GM23338 (cell line): ENCODE measurements around the gene TBC1D19. TPM values are rescaled to one million over a fixed set of nuclear protein-coding genes. Genes with fewer than 3 reads are reported as not detected.

ENCODE experiments used
- ATAC-seq: fragments of 200-7000 bp; cut with Tn5 transposase; 3 replicates; pipeline ENCODE4 v1.9.1; 2020
- DNase-seq: peaks from one replicate; pipeline ENCODE4 v3.0.0-alpha.2; 2015; ENCODE audit warnings: low spot score
- H2AFZ ChIP-seq: fragments of 200-600 bp; sonication (generic); 2 replicates; pipeline ENCODE4 v1.8.0; 2016; ENCODE audit warnings: antibody characterized with exemption, mild to moderate bottlenecking, moderate library complexity
- H3F3A ChIP-seq: fragments of 200-600 bp; sonication (generic); replicated peaks from 2 replicates; pipeline ENCODE4 v1.8.0; 2017; ENCODE audit warnings: antibody characterized with exemption, mixed run types, low read depth
- H3K27ac ChIP-seq: fragments of 200-600 bp; sonication (generic); 2 replicates; pipeline ENCODE4 v1.6.1; 2016; ENCODE audit warnings: low read depth
- H3K27me3 ChIP-seq: fragments of 200-600 bp; sonication (generic); 2 replicates; pipeline ENCODE4 v1.8.0; 2016; ENCODE audit warnings: mild to moderate bottlenecking, mixed run types, moderate library complexity; ENCODE audit not compliant: insufficient read depth
- H3K36me3 ChIP-seq: fragments of 200-600 bp; sonication (generic); 2 replicates; pipeline ENCODE4 v1.8.0; 2016; ENCODE audit warnings: mild to moderate bottlenecking; ENCODE audit not compliant: insufficient read depth
- H3K4me1 ChIP-seq: fragments of 200-600 bp; sonication (generic); 2 replicates; pipeline ENCODE4 v1.8.0; 2016; ENCODE audit warnings: mild to moderate bottlenecking, moderate library complexity; ENCODE audit not compliant: insufficient read depth
- H3K4me2 ChIP-seq: fragments of 200-600 bp; sonication (generic); 2 replicates; pipeline ENCODE4 v1.7.1; 2017; ENCODE audit warnings: mixed run types
- H3K4me3 ChIP-seq: fragments of 200-600 bp; sonication (generic); 2 replicates; pipeline ENCODE4 v1.6.1; 2016; ENCODE audit warnings: mixed run types
- H3K79me2 ChIP-seq: fragments of 200-600 bp; sonication (generic); replicated peaks from 2 replicates; pipeline ENCODE4 v1.8.0; 2017; ENCODE audit warnings: mild to moderate bottlenecking; ENCODE audit not compliant: insufficient read depth
- H3K9me2 ChIP-seq: fragments of 200-600 bp; sonication (generic); 2 replicates; pipeline ENCODE4 v1.8.0; 2017; ENCODE audit not compliant: insufficient read depth
- H4K20me1 ChIP-seq: fragments of 200-600 bp; sonication (generic); replicated peaks from 2 replicates; pipeline ENCODE4 v1.8.0; 2017; ENCODE audit warnings: mild to moderate bottlenecking; ENCODE audit not compliant: insufficient read depth
- H3K27ac Mint-ChIP-seq: 2 replicates; pipeline ENCODE4 v1.8.0; 2020; ENCODE audit warnings: inconsistent platforms, mild to moderate bottlenecking, moderate library complexity, mixed read lengths
- H3K27me3 Mint-ChIP-seq: 3 replicates; pipeline ENCODE4 v1.8.0; 2022; ENCODE audit warnings: low read depth, mild to moderate bottlenecking, moderate library complexity, mixed read lengths, inconsistent platforms; ENCODE audit not compliant: insufficient read depth, poor library complexity
- H3K36me3 Mint-ChIP-seq: 3 replicates; pipeline ENCODE4 v1.8.0; 2021; ENCODE audit warnings: low read depth, mild to moderate bottlenecking, inconsistent platforms, moderate library complexity, mixed read lengths
- H3K4me1 Mint-ChIP-seq: 3 replicates; pipeline ENCODE4 v1.8.0; 2020; ENCODE audit warnings: mild to moderate bottlenecking, inconsistent platforms, mixed read lengths
- H3K4me3 Mint-ChIP-seq: 3 replicates; pipeline ENCODE4 v1.8.0; 2021; ENCODE audit warnings: moderate library complexity, mild to moderate bottlenecking, inconsistent platforms, mixed read lengths
- H3K9me3 Mint-ChIP-seq: 3 replicates; pipeline ENCODE4 v1.8.0; 2020; ENCODE audit warnings: moderate library complexity, mild to moderate bottlenecking, inconsistent platforms, mixed read lengths
- CREB1 ChIP-seq: fragments of 250-450 bp; sonication (Bioruptor Pico); IDR thresholded peaks from 2 replicates; pipeline ENCODE4 v1.5.0; 2020; ENCODE audit warnings: low read depth, mild to moderate bottlenecking, moderate library complexity
- EZH2 ChIP-seq: fragments of 200-600 bp; sonication (generic); IDR thresholded peaks from one replicate; pipeline ENCODE4 v1.8.0; 2017; ENCODE audit warnings: antibody characterized with exemption, mild to moderate bottlenecking, low read depth; ENCODE audit not compliant: unreplicated experiment
- EZH2phosphoT487 ChIP-seq: fragments of 200-600 bp; sonication (generic); IDR thresholded peaks from one replicate; pipeline ENCODE4 v1.8.1; 2018; ENCODE audit warnings: antibody characterized with exemption; ENCODE audit not compliant: unreplicated experiment
- NANOG ChIP-seq: IDR thresholded peaks from 2 replicates; pipeline ENCODE4 v1.6.1; 2016; ENCODE audit warnings: antibody characterized with exemption, borderline replicate concordance
- POLR2AphosphoS5 ChIP-seq: IDR thresholded peaks from 2 replicates; pipeline ENCODE4 v1.6.1; 2016; ENCODE audit warnings: antibody characterized with exemption, low read depth
- STAT1 ChIP-seq: IDR thresholded peaks from one replicate; pipeline ENCODE4 v1.6.1; 2016; ENCODE audit warnings: antibody characterized with exemption; ENCODE audit not compliant: unreplicated experiment
- ZNF114 ChIP-seq: fragments of 250-450 bp; sonication (Bioruptor Pico); IDR thresholded peaks from 2 replicates; pipeline ENCODE4 v1.5.0; 2020; ENCODE audit warnings: mild to moderate bottlenecking, moderate library complexity
- ZNF331 ChIP-seq: fragments of 250-450 bp; sonication (Bioruptor Pico); IDR thresholded peaks from 2 replicates; pipeline ENCODE4 v1.5.0; 2020; ENCODE audit warnings: low read depth, mild to moderate bottlenecking, moderate library complexity
- ZNF462 ChIP-seq: fragments of 250-450 bp; sonication (Bioruptor Pico); IDR thresholded peaks from 2 replicates; pipeline ENCODE4 v1.5.0; 2020; ENCODE audit warnings: mild to moderate bottlenecking, moderate library complexity
- polyA plus RNA-seq: library from polyadenylated mRNA; unstranded; fragments of >200 nt; fragmentation: Nextera tagmentation; extraction: Ambion mirVana; gene quantifications from 2 replicates; pipeline ENCODE4 v1.2.1, GENCODE V29; 2016
- total RNA-seq: library from RNA; depleted of rRNA; stranded (reverse); fragments of >200 nt; shearing (Covaris generic); gene quantifications from 2 replicates; pipeline ENCODE4 v1.2.3, GENCODE V29; 2014
- TF ChIP-seq, protein P1 (sequence below), 2 experiments: fragments of 200-600 bp in 1 of 2; sonication (generic) in 1 of 2; conservative IDR thresholded peaks; 2 replicates each; pipeline versions ENCODE4 v1.5.1 to v1.6.1; 2016 to 2017; ENCODE audit warnings: antibody characterized with exemption in 2 of 2, low read depth in 2 of 2, mild to moderate bottlenecking in 2 of 2, moderate library complexity in 1 of 2

Gene TBC1D19
- total and polyA plus RNA-seq, 2 experiments from 2014 or later = 1.9 to 4.3 TPM

GRCh38 chr4:26594778-26595177 lies 10.9 kb downstream of the TBC1D19 start (continued):
- TF ChIP-seq, protein P1, sequence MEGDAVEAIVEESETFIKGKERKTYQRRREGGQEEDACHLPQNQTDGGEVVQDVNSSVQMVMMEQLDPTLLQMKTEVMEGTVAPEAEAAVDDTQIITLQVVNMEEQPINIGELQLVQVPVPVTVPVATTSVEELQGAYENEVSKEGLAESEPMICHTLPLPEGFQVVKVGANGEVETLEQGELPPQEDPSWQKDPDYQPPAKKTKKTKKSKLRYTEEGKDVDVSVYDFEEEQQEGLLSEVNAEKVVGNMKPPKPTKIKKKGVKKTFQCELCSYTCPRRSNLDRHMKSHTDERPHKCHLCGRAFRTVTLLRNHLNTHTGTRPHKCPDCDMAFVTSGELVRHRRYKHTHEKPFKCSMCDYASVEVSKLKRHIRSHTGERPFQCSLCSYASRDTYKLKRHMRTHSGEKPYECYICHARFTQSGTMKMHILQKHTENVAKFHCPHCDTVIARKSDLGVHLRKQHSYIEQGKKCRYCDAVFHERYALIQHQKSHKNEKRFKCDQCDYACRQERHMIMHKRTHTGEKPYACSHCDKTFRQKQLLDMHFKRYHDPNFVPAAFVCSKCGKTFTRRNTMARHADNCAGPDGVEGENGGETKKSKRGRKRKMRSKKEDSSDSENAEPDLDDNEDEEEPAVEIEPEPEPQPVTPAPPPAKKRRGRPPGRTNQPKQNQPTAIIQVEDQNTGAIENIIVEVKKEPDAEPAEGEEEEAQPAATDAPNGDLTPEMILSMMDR (conservative IDR thresholded peaks at IDR 0.05; ENCODE audit: low read depth in 2 of 2) = no peak

- H4K20me1 ChIP-seq = no peaks in the 10 kb centered on the region
- H3K36me3 ChIP-seq = no peaks in the 10 kb centered on the region
- Mint-ChIP-seq H3K4me3 (no peak overlapping the region), H3K27me3 (no peaks in the 10 kb centered on the region), H3K27ac (no peak overlapping the region), H3K36me3 (no peaks in the 10 kb centered on the region), H3K4me1 (no peaks in the 10 kb centered on the region), H3K9me3 (peaks cover 3% of the 10 kb centered on the region; the same call in 1 of the 3 replicates)
- ATAC-seq (no peak), DNase-seq (no peak)
- no peaks in the 10 kb centered on the region for H3K9me2 ChIP-seq
- H3K4me2 ChIP-seq = no peak overlapping the region
- no peak overlapping the region for H3K27ac ChIP-seq
- no peak overlapping the region for H3K4me3 ChIP-seq
- H3K79me2 ChIP-seq = no peaks in the 10 kb centered on the region
- TF ChIP-seq POLR2AphosphoS5 (no peak), EZH2 (no peak), ZNF114 (CRISPR knock-in tag) (no peak), STAT1 (no peak), NANOG (no peak), ZNF331 (CRISPR knock-in tag) (no peak)
- H2AFZ ChIP-seq = no peak overlapping the region
- no peaks in the 10 kb centered on the region for H3K4me1 ChIP-seq
- no peaks in the 10 kb centered on the region for H3K27me3 ChIP-seq
- H3F3A ChIP-seq = no peaks in the 10 kb centered on the region
Measured at GRCh38 chr4:26596843-26597242, 13.0 kb downstream of the TBC1D19 start.

DNA sequence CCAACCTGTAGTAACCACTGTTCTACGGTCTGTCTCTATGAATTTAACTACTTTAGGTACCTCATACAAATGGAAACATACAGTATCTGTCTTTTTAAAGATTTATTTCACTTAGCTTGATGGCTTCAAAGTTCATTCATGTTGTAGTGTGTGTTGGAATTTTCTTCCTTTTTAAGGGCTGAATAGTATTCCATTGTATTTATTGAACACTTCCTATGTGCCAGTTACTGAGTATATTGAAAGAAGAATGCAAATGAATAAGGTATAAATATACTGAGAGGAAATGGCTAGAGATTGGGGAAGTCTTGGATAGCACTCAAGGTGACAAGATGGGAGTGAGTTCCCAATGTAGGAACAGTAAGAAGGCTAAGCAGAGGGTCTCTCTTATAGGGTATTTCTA lies 17.3 kb downstream of the TBC1D19 start:
- peaks cover 3% of the 10 kb centered on the region; the same call in 1 of the 2 replicates for H3K9me2 ChIP-seq
- Mint-ChIP-seq H3K27ac (no peak overlapping the region), H3K36me3 (no peaks in the 10 kb centered on the region), H3K4me3 (no peak overlapping the region), H3K9me3 (no peaks in the 10 kb centered on the region), H3K4me1 (no peaks in the 10 kb centered on the region), H3K27me3 (no peaks in the 10 kb centered on the region)
- H4K20me1 ChIP-seq = no peaks in the 10 kb centered on the region
- H2AFZ ChIP-seq = no peak overlapping the region
- ATAC-seq (no peak), DNase-seq (no peak)
- no peaks in the 10 kb centered on the region for H3K79me2 ChIP-seq
- no peaks in the 10 kb centered on the region for H3K4me1 ChIP-seq
- no peaks in the 10 kb centered on the region for H3K36me3 ChIP-seq
- H3F3A ChIP-seq = no peaks in the 10 kb centered on the region
- H3K27ac ChIP-seq = no peak overlapping the region
- no peak overlapping the region for H3K4me2 ChIP-seq
- no peaks in the 10 kb centered on the region for H3K27me3 ChIP-seq
- H3K4me3 ChIP-seq = no peak overlapping the region
- TF ChIP-seq ZNF331 (CRISPR knock-in tag) (no peak), NANOG (no peak), ZNF462 (CRISPR knock-in tag) (no peak), EZH2phosphoT487 (no peak), CREB1 (CRISPR knock-in tag) (no peak), EZH2 (no peak)
